Activated T-cell treated with anti-CD3 and anti-CD28 coated beads, Interleukin-2, amount 50 U/mL, for 4 hours (primary cell): ENCODE measurements around the gene CAND1. TPM values are rescaled to one million over a fixed set of nuclear protein-coding genes. Genes with fewer than 3 reads are reported as not detected.

ENCODE experiments used
- ATAC-seq, 2 donors: fragments of 200-7000 bp; cut with Tn5 transposase; one replicate each; pipeline ENCODE4 v1.10.0; 2021
- DNase-seq: peaks from one replicate; pipeline ENCODE4 v3.0.0-alpha.2; 2020
- H3K27me3 Mint-ChIP-seq: one replicate; pipeline ENCODE4 v1.8.0; 2021; ENCODE audit warnings: low read depth, mixed read lengths
- H3K36me3 Mint-ChIP-seq: one replicate; pipeline ENCODE4 v1.8.0; 2022; ENCODE audit warnings: mixed read lengths; ENCODE audit not compliant: insufficient read depth
- H3K4me1 Mint-ChIP-seq: one replicate; pipeline ENCODE4 v1.8.0; 2021; ENCODE audit warnings: low read depth, mixed read lengths
- H3K4me3 Mint-ChIP-seq: one replicate; pipeline ENCODE4 v1.8.0; 2021; ENCODE audit warnings: mild to moderate bottlenecking, moderate library complexity, mixed read lengths
- H3K9me3 Mint-ChIP-seq: one replicate; pipeline ENCODE4 v1.8.0; 2021; ENCODE audit warnings: mixed read lengths
- total RNA-seq, 3 donors: library from RNA; stranded (reverse); gene quantifications; one replicate each; pipeline ENCODE4 v1.2.1, GENCODE V29; 2021

CAND1 gene
- total RNA-seq, 3 donors from 2014 or later: 203 to 223 (median 223) TPM

- DNase-seq (peak; percentile 33), ATAC-seq (peak; percentile 3 to 5)
- Mint-ChIP-seq H3K4me3 (peak overlapping the region; percentile 88), H3K9me3 (no peaks in the 10 kb centered on the region), H3K4me1 (peaks cover 50% of the 10 kb centered on the region), H3K27me3 (no peaks in the 10 kb centered on the region), H3K36me3 (peaks cover 5% of the 10 kb centered on the region)
Observed at GRCh38 chr12:67269633-67270573, 745 bp downstream of the CAND1 start.

- Mint-ChIP-seq H3K4me1 (peaks cover 57% of the 10 kb centered on the region), H3K27me3 (no peaks in the 10 kb centered on the region), H3K9me3 (no peaks in the 10 kb centered on the region), H3K36me3 (peaks cover 9% of the 10 kb centered on the region), H3K4me3 (peak overlapping the region; percentile 88)
- DNase-seq (no peak), ATAC-seq (no peak)
Observed at GRCh38 chr12:67270622-67271021, 1.5 kb downstream of the CAND1 start.

GRCh38 chr12:67271976-67272375 lies 2.8 kb downstream of the CAND1 start:
- ATAC-seq (no peak), DNase-seq (no peak)
- H3K9me3 Mint-ChIP-seq: no peaks in the 10 kb centered on the region
- peaks cover 18% of the 10 kb centered on the region for H3K36me3 Mint-ChIP-seq
- peak overlapping the region; percentile 88 for H3K4me3 Mint-ChIP-seq
- H3K4me1 Mint-ChIP-seq: peaks cover 71% of the 10 kb centered on the region
- H3K27me3 Mint-ChIP-seq: no peaks in the 10 kb centered on the region

- DNase-seq: no peak
- peaks cover 27% of the 10 kb centered on the region for H3K36me3 Mint-ChIP-seq
- no peak for ATAC-seq
- H3K4me1 Mint-ChIP-seq: peaks cover 85% of the 10 kb centered on the region
- no peaks in the 10 kb centered on the region for H3K27me3 Mint-ChIP-seq
- H3K9me3 Mint-ChIP-seq: no peaks in the 10 kb centered on the region
- H3K4me3 Mint-ChIP-seq: peak overlapping the region; percentile 3
Observed at GRCh38 chr12:67274186-67274585, 5.0 kb downstream of the CAND1 start.

GRCh38 chr12:67275380-67275913 lies 6.3 kb downstream of the CAND1 start:
- H3K27me3 Mint-ChIP-seq: no peaks in the 10 kb centered on the region
- no peak for DNase-seq
- no peak overlapping the region for H3K4me3 Mint-ChIP-seq
- peaks cover 90% of the 10 kb centered on the region for H3K4me1 Mint-ChIP-seq
- ATAC-seq: no peak
- H3K9me3 Mint-ChIP-seq: no peaks in the 10 kb centered on the region
- peaks cover 28% of the 10 kb centered on the region for H3K36me3 Mint-ChIP-seq

GRCh38 chr12:67276421-67276820 lies 7.3 kb downstream of the CAND1 start:
- Mint-ChIP-seq H3K4me3 (no peak overlapping the region), H3K9me3 (no peaks in the 10 kb centered on the region), H3K36me3 (peaks cover 26% of the 10 kb centered on the region), H3K4me1 (peaks cover 90% of the 10 kb centered on the region), H3K27me3 (no peaks in the 10 kb centered on the region)
- ATAC-seq (no peak), DNase-seq (no peak)

GRCh38 chr12:67279637-67280036 lies 10.5 kb downstream of the CAND1 start:
- Mint-ChIP-seq H3K36me3 (peaks cover 32% of the 10 kb centered on the region), H3K4me1 (peaks cover 73% of the 10 kb centered on the region), H3K4me3 (no peak overlapping the region), H3K27me3 (no peaks in the 10 kb centered on the region), H3K9me3 (no peaks in the 10 kb centered on the region)
- DNase-seq: no peak
- no peak for ATAC-seq

GRCh38 chr12:67280088-67280487 lies 10.9 kb downstream of the CAND1 start:
- H3K4me1 Mint-ChIP-seq: peaks cover 73% of the 10 kb centered on the region
- no peak for ATAC-seq
- no peak for DNase-seq
- no peaks in the 10 kb centered on the region for H3K27me3 Mint-ChIP-seq
- peaks cover 36% of the 10 kb centered on the region for H3K36me3 Mint-ChIP-seq
- H3K9me3 Mint-ChIP-seq: no peaks in the 10 kb centered on the region
- no peak overlapping the region for H3K4me3 Mint-ChIP-seq

GRCh38 chr12:67280572-67280971 lies 11.4 kb downstream of the CAND1 start:
- Mint-ChIP-seq H3K4me3 (no peak overlapping the region), H3K4me1 (peaks cover 70% of the 10 kb centered on the region), H3K36me3 (peaks cover 35% of the 10 kb centered on the region), H3K9me3 (no peaks in the 10 kb centered on the region), H3K27me3 (no peaks in the 10 kb centered on the region)
- DNase-seq (no peak), ATAC-seq (no peak)

- Mint-ChIP-seq H3K36me3 (peaks cover 34% of the 10 kb centered on the region), H3K4me1 (peaks cover 53% of the 10 kb centered on the region), H3K9me3 (no peaks in the 10 kb centered on the region), H3K4me3 (no peak overlapping the region), H3K27me3 (no peaks in the 10 kb centered on the region)
- DNase-seq (no peak), ATAC-seq (no peak)
Observed at GRCh38 chr12:67284561-67284960, 15.4 kb downstream of the CAND1 start.

- Mint-ChIP-seq H3K4me1 (peaks cover 56% of the 10 kb centered on the region), H3K9me3 (no peaks in the 10 kb centered on the region), H3K36me3 (peaks cover 39% of the 10 kb centered on the region), H3K4me3 (no peak overlapping the region), H3K27me3 (no peaks in the 10 kb centered on the region)
- DNase-seq: no peak
- no peak for ATAC-seq
Observed at GRCh38 chr12:67286257-67286656, 17.1 kb downstream of the CAND1 start.

GRCh38 chr12:67287311-67287710 lies 18.2 kb downstream of the CAND1 start:
- Mint-ChIP-seq H3K36me3 (peaks cover 36% of the 10 kb centered on the region), H3K27me3 (no peaks in the 10 kb centered on the region), H3K4me3 (no peak overlapping the region), H3K9me3 (no peaks in the 10 kb centered on the region), H3K4me1 (peaks cover 50% of the 10 kb centered on the region)
- no peak for ATAC-seq
- DNase-seq: no peak

- DNase-seq (no peak), ATAC-seq (peak in 1 of 2 donors; percentile 28)
- H3K9me3 Mint-ChIP-seq: no peaks in the 10 kb centered on the region
- H3K4me3 Mint-ChIP-seq: no peak overlapping the region
- H3K27me3 Mint-ChIP-seq: no peaks in the 10 kb centered on the region
- peaks cover 40% of the 10 kb centered on the region for H3K36me3 Mint-ChIP-seq
- H3K4me1 Mint-ChIP-seq: peaks cover 49% of the 10 kb centered on the region
Observed at GRCh38 chr12:67288561-67288960, 19.4 kb downstream of the CAND1 start.

GRCh38 chr12:67290378-67290777 lies 21.2 kb downstream of the CAND1 start:
- H3K4me1 Mint-ChIP-seq: peaks cover 37% of the 10 kb centered on the region
- peaks cover 37% of the 10 kb centered on the region for H3K36me3 Mint-ChIP-seq
- no peaks in the 10 kb centered on the region for H3K27me3 Mint-ChIP-seq
- ATAC-seq (no peak), DNase-seq (no peak)
- no peaks in the 10 kb centered on the region for H3K9me3 Mint-ChIP-seq
- no peak overlapping the region for H3K4me3 Mint-ChIP-seq

- ATAC-seq (no peak), DNase-seq (no peak)
- H3K36me3 Mint-ChIP-seq: peaks cover 57% of the 10 kb centered on the region
- H3K9me3 Mint-ChIP-seq: no peaks in the 10 kb centered on the region
- H3K4me1 Mint-ChIP-seq: peaks cover 13% of the 10 kb centered on the region
- H3K27me3 Mint-ChIP-seq: no peaks in the 10 kb centered on the region
- no peak overlapping the region for H3K4me3 Mint-ChIP-seq
Observed at GRCh38 chr12:67299526-67299925, 30.4 kb downstream of the CAND1 start.
